ENCODE measurements around the gene EP400.

Gene EP400

DNA sequence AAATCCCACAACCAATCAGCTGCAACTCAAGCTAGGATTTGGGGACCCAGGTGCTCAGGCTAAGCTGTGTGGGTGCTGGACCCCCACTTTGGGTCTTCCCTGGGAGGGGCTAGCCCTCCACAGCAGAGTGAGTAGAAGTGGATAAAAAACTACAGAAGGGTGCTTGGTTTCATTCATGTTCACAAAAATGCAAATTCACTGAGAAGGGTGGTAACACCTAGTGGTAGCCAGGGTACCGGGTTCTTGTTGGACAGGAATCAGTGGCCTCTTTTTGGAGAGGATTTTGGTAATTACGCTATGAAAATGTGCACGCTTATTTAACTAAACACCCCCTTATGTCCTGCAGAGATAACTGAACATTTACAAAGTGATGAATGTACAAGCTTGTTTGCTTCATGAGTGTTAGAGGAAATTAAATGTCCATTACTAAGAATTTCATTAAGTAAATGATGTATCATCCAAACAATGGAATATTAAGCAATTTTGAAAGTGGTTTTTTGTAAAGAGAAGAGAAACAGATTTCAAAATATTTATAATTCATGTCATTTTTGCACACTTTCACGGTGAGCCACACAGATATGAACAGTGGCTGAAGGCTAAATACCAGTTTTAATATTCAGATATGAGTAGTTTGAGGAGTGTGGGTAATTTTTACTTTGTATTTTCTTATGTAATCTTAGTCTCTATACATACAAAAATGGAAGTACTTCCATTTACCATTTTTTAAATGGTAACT lies 116.0 kb downstream of the EP400 start:
- Mint-ChIP-seq H3K36me3 (ENCODE audit: low read depth) (peaks cover 46% of the 10 kb centered on the region), H3K4me1 (ENCODE audit: low read depth) (peaks cover 17% of the 10 kb centered on the region), H3K9me3 (no peaks in the 10 kb centered on the region), H3K27ac (peak overlapping the region; percentile 80), H3K27me3 (ENCODE audit: low read depth) (no peaks in the 10 kb centered on the region), H3K4me3 (peak overlapping the region; percentile 85)

DNA sequence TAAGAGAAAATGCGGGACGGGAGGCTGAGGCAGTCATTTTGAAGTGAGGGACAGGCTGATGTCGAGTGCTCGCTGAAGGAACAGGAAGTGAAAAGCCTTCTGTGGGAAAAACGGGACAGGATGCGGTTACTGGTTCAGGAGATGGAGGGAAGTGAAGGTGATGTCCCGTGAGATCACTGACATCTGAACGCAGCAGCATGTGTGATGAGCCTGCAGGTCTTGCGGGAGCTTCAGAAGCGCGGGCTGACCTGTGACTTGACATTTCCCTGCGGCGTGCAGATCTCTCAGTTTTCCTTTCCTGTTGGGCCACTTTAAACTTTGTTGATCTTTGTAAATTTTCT lies 116.6 kb downstream of the EP400 start:
- H3K36me3 Mint-ChIP-seq (ENCODE audit: low read depth) = peaks cover 47% of the 10 kb centered on the region
- no peaks in the 10 kb centered on the region for H3K27me3 Mint-ChIP-seq (ENCODE audit: low read depth)
- H3K27ac Mint-ChIP-seq = peak overlapping the region; percentile 80
- H3K4me3 Mint-ChIP-seq = peak overlapping the region; percentile 85
- H3K4me1 Mint-ChIP-seq (ENCODE audit: low read depth) = peaks cover 17% of the 10 kb centered on the region
- no peaks in the 10 kb centered on the region for H3K9me3 Mint-ChIP-seq

DNA sequence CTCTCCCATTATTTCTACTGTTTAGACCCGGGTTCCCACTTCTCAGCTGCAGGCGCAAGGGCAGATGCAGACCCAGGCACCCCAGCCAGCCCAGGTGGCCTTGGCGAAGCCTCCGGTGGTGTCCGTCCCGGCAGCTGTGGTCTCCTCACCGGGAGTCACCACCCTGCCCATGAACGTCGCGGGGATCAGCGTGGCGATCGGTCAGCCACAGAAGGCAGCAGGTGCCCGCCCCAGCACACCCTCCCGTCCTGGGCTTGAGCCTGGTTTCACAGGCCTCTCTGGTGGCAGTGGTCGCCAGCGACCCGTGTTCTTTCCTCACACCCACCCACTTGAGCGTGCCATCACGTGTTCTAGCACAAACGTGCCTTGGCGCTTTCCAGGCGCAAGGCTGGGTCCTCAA lies 117.0 kb downstream of the EP400 start:
- Mint-ChIP-seq H3K27ac (no peak overlapping the region), H3K4me3 (no peak overlapping the region), H3K9me3 (no peaks in the 10 kb centered on the region), H3K4me1 (ENCODE audit: low read depth) (peaks cover 17% of the 10 kb centered on the region), H3K27me3 (ENCODE audit: low read depth) (no peaks in the 10 kb centered on the region), H3K36me3 (ENCODE audit: low read depth) (peaks cover 49% of the 10 kb centered on the region)

DNA sequence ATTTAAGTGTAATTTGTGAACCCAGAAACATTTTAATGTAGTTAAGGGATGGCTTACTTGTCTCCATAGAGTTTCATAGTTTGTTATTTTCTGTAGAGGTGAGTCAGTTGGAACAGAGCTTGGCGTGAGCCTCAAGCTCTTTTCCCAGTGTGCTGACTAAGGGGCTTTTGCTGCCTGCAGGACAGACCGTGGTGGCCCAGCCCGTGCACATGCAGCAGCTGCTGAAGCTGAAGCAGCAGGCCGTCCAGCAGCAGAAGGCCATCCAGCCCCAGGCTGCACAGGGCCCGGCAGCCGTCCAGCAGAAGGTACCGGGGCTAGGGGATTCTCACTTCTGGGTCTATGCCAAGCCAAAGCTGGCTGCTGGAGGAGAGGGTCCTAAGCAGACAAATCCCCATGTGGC lies 117.4 kb downstream of the EP400 start:
- Mint-ChIP-seq H3K9me3 (no peaks in the 10 kb centered on the region), H3K4me1 (ENCODE audit: low read depth) (peaks cover 17% of the 10 kb centered on the region), H3K4me3 (no peak overlapping the region), H3K36me3 (ENCODE audit: low read depth) (peaks cover 51% of the 10 kb centered on the region), H3K27ac (no peak overlapping the region), H3K27me3 (ENCODE audit: low read depth) (no peaks in the 10 kb centered on the region)

DNA sequence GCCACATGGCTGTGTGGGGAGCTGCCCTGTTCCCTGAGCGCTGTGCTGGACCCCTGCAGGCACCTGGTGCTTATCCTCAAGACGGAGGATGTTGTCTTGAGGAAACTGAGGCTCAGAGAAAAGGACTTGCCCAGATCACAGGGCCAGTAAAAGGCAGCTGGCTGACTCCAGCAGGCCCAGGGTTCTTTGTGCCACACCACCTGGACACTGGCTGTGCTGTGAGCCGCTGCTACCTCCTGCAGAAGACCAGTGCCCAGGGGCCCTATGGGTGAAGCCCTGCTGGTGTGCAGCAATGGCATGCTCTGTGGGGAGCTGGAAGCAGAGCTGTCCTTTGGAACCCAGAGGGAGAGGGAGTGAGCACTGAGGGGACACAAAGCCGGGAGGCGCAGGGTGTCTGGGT lies 118.5 kb downstream of the EP400 start:
- Mint-ChIP-seq H3K36me3 (ENCODE audit: low read depth) (peaks cover 42% of the 10 kb centered on the region), H3K9me3 (no peaks in the 10 kb centered on the region), H3K27ac (no peak overlapping the region), H3K27me3 (ENCODE audit: low read depth) (no peaks in the 10 kb centered on the region), H3K4me3 (no peak overlapping the region), H3K4me1 (ENCODE audit: low read depth) (peaks cover 17% of the 10 kb centered on the region)

DNA sequence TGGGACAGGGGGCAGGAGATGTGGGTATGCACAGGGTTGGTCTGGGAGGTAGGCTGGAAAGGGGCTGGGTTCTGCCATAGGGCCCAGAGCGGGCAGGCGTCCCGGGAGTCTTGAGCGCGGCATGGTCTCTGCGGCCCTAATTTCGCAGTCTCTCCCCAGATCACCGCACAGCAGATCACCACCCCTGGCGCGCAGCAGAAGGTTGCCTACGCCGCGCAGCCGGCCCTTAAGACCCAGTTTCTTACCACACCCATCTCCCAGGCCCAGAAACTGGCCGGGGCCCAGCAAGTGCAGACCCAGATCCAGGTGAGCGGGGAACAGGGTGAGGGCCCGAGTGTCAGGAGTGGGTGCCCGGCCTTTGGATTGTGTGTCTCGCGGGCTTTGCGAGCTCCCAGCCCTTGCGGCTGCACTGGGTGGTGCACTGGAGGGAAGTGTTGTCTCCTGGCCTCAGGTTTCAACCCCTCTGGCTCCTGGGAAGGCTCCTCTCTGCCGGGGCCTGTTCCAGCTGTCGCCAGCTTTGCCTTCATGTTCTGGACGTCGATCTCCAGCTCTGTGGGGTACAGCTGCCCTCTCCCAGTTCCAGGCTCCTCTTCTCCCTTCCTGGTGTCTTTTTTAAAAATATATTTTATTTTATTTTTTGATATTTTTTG lies 119.7 kb downstream of the EP400 start:
- Mint-ChIP-seq H3K27ac (no peak overlapping the region), H3K36me3 (ENCODE audit: low read depth) (peaks cover 40% of the 10 kb centered on the region), H3K9me3 (no peaks in the 10 kb centered on the region), H3K27me3 (ENCODE audit: low read depth) (no peaks in the 10 kb centered on the region), H3K4me1 (ENCODE audit: low read depth) (peaks cover 17% of the 10 kb centered on the region), H3K4me3 (no peak overlapping the region)

DNA sequence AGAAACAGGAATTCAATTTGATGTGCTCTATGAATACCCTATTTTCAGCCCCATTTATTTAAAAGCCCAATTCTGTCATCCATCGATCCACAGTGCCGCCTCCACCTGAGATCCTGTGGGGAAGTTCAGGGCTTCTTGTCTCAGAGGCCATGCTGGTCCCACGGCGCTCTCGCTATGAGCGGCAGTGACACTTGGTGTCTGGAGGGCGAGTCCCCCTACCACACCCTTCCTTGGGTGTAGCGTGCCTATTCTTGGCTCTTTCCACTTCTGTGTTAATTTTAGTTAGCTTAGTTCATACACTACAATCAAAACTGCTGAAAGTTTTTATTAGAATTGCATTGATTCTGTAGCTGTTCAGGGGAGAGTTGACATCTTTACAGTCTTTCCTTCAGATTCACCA lies 120.6 kb downstream of the EP400 start:
- Mint-ChIP-seq H3K27ac (no peak overlapping the region), H3K27me3 (ENCODE audit: low read depth) (no peaks in the 10 kb centered on the region), H3K4me1 (ENCODE audit: low read depth) (peaks cover 17% of the 10 kb centered on the region), H3K36me3 (ENCODE audit: low read depth) (peaks cover 37% of the 10 kb centered on the region), H3K4me3 (no peak overlapping the region), H3K9me3 (no peaks in the 10 kb centered on the region)

DNA sequence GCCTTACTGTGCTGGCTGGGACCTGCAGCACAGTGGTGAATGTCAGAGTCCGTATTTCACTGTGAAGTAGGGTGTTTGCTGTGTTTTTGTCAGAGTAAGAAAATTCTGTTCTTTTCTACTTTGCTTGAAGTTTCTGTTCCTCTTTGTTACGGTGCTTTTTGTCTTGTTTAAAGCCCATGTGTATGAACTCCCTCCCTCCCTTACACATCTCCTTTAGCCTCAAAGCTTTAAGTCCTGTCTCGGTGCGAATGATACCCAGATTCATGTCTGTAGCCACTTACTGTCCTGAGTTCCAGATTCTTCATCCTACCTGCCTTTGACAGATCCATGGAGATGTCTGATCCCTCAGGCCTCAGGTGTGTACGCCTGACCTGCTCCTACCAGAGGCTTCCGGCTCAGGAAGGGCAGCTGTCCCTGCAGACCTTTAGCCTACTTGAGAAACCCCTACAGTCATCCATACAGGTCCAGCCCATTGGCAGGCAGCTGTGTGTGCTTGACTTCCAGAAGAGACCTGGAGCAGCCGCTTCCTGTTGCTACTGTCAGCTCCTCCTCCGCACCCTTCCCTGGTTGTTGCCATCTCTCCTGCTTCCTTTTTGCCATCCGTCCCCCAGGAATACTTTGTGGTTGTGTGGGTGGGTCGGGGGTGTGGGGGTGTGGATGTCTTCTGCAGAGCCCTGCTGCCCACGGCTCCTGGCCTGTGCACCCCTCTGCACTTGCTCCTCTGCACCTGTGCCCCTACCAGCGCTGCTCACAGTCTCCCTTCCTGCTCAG lies 121.5 kb downstream of the EP400 start:
- Mint-ChIP-seq H3K4me1 (ENCODE audit: low read depth) (peaks cover 11% of the 10 kb centered on the region), H3K4me3 (no peak overlapping the region), H3K27me3 (ENCODE audit: low read depth) (no peaks in the 10 kb centered on the region), H3K9me3 (no peaks in the 10 kb centered on the region), H3K36me3 (ENCODE audit: low read depth) (peaks cover 35% of the 10 kb centered on the region), H3K27ac (no peak overlapping the region)

DNA sequence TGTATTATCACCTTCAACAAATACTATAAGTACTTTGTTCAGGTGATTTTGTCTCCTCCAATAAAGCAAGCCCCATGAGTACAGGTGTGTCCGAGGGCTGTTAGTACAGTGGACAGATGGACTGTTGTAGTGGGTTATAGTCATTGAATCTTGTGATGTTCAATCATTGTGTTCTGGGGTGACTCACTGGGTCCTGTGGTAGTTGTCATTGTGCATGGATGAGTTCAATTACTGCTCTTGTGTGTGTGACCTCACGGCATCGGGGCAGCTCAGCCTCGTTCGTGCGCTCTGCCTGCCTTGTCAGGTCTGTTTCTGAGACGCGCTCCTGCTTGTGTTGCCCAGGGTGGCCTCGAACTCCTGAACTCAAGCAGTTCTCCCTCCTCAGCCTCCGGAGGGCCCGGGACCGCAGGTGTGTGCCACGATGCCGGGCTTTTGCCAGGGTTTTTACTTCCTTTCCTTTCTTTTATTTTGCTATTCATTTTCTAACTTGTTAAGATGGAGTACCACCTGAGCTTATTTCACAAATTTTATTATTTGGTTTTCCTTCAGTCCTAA lies 122.2 kb downstream of the EP400 start:
- H3K27me3 Mint-ChIP-seq (ENCODE audit: low read depth) = no peaks in the 10 kb centered on the region
- H3K36me3 Mint-ChIP-seq (ENCODE audit: low read depth) = peaks cover 31% of the 10 kb centered on the region
- H3K9me3 Mint-ChIP-seq = no peaks in the 10 kb centered on the region
- H3K27ac Mint-ChIP-seq = no peak overlapping the region
- peaks cover 6% of the 10 kb centered on the region for H3K4me1 Mint-ChIP-seq (ENCODE audit: low read depth)
- no peak overlapping the region for H3K4me3 Mint-ChIP-seq

DNA sequence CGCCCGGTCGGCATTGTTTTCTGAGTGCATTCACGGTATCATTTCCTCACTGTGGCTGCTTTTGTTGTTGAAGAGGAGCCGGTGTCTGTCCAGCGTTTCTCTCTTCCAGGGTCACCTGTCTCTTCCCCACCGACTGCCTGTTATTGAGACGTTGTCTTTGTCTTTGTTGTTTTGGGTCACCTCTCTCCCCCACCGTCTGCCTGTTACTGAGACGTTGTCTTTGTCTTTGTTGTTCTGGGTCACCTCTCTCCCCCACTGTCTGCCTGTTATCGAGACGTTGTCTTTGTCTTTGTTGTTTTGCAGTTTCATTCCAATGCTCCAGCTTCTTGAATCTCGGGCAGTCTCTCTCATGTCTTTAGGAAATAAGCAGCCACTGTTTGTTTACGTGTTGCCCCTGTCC lies 124.5 kb downstream of the EP400 start:
- Mint-ChIP-seq H3K4me1 (ENCODE audit: low read depth) (no peaks in the 10 kb centered on the region), H3K9me3 (no peaks in the 10 kb centered on the region), H3K27me3 (ENCODE audit: low read depth) (no peaks in the 10 kb centered on the region), H3K4me3 (no peak overlapping the region), H3K27ac (peak overlapping the region; percentile 5), H3K36me3 (ENCODE audit: low read depth) (peaks cover 29% of the 10 kb centered on the region)

DNA sequence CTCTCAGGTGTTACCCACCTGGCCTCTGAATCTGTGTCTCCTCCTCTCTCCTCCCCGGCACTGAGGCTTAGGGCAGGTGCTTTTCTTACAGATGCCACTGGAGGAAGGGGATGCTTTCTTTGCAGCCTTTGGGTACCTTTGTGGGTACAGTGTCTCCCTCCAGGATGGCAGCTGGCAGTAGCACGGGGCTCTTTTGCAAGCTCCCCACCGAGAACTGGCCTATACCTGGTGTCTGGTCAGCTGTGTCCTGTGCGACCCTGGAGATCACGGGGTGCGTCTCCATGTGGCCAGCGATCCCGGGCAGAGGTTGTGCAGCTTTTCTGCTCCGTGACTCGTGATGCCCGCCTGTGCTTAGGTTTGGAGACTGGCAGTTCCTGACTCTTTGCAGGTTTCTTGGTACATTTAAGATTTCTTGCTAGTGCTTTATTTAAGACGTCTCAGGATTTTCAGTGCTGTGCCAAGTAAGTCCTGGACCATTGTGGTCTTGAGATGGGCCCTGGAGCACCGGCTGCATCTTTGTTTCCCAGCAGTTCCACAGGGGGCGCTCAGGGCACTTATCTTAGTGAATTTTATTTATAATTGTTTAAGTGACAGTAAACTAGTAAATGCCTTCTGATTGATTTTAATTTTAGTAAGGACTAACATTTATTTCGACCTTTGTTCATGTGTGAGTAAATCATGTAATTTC lies 125.4 kb downstream of the EP400 start:
- no peaks in the 10 kb centered on the region for H3K4me1 Mint-ChIP-seq (ENCODE audit: low read depth)
- no peaks in the 10 kb centered on the region for H3K27me3 Mint-ChIP-seq (ENCODE audit: low read depth)
- H3K36me3 Mint-ChIP-seq (ENCODE audit: low read depth) = peaks cover 33% of the 10 kb centered on the region
- no peaks in the 10 kb centered on the region for H3K9me3 Mint-ChIP-seq
- H3K4me3 Mint-ChIP-seq = no peak overlapping the region
- no peak overlapping the region for H3K27ac Mint-ChIP-seq

DNA sequence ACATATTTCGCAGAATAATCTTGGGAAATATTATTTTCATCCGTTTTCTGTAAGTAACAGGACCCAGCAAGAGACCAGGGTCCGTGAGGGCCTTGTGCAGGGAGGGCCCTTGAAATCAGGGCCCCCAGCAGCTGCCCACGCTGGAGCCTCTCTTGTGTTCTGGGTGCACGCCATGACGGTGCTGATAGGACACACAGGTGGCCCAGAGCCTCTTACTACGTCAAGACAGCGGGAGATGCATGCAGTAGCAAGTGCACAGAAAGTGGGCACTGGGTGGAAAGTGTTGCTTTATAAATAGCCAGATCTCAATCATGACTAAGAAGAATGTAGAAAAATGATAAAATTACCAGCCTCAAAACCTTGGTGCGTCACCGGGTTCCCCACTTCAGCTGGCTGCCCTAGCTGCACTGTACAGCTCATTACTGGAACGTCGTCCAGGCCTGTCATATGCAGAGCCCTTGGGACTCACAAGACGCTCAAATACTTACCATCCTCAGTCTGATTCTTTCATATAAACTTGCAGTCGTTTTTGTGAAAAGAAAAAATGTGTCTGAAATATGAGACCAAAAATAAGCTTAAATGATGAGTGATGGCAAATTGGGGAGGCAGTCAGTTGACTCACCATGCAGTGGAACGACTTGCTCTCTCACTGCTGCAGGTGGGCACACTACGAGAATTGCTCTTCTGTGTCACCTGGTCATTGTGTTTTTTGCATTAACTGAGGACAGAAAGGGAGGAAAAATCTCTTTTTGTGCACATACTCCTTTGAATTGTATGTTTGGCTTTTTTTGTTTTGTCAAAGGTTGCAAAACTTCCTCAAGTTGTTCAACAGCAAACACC lies 126.2 kb downstream of the EP400 start:
- H3K36me3 Mint-ChIP-seq (ENCODE audit: low read depth) = peaks cover 29% of the 10 kb centered on the region

DNA sequence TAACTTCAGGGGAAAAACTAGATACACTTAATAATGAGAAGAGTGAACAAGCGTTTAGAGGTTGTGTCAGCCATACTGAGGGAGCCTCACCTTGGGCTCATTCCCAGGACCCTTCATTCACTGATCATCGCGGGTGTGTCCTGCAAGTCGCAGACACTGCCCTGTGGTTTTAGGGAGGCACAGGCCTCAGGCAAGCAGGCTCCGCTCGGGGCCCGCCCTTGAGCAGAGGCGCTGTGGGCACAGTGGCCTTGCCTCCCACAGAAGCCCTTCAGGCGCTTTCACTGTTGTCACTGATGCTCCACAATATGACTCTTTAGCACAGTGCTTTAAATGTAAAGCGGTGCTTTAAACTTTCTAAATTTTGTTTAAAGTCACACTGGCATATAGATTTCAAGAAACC lies 127.0 kb downstream of the EP400 start:
- H3K9me3 Mint-ChIP-seq = no peaks in the 10 kb centered on the region
- no peak overlapping the region for H3K4me3 Mint-ChIP-seq
- H3K36me3 Mint-ChIP-seq (ENCODE audit: low read depth) = peaks cover 23% of the 10 kb centered on the region
- no peaks in the 10 kb centered on the region for H3K4me1 Mint-ChIP-seq (ENCODE audit: low read depth)
- H3K27me3 Mint-ChIP-seq (ENCODE audit: low read depth) = no peaks in the 10 kb centered on the region
- H3K27ac Mint-ChIP-seq = no peak overlapping the region

More for the DNA sequence above, 126.2 kb downstream of the EP400 start:
- H3K4me3 Mint-ChIP-seq = no peak overlapping the region
- no peaks in the 10 kb centered on the region for H3K9me3 Mint-ChIP-seq
- H3K27ac Mint-ChIP-seq = no peak overlapping the region
- no peaks in the 10 kb centered on the region for H3K4me1 Mint-ChIP-seq (ENCODE audit: low read depth)
- no peaks in the 10 kb centered on the region for H3K27me3 Mint-ChIP-seq (ENCODE audit: low read depth)

Measured in T-helper 1 cell treated with Interleukin-12 subunit alpha and Interleukin-12 subunit beta and Interleukin-4 antibody, amounts not matched to agents 30 μg/mL and 1 μg/mL, for 36 hours (primary cell).